A549 (cell line): ENCODE results near the gene LRRC46. TPM values are rescaled to one million over a fixed set of nuclear protein-coding genes. Genes with fewer than 3 reads are reported as not detected.

Experiments
- ATAC-seq, 2 experiments: fragments of 200-7000 bp in 1 of 2; fragments of >200 bp in 1 of 2; cut with Nextera tagmentation in 1 of 2; cut with Tn5 transposase in 1 of 2; 3 replicates each; pipeline versions ENCODE4 v1.8.0 to v1.9.1; 2018 to 2020; ENCODE audit warnings: mild to moderate bottlenecking in 1 of 2, moderate library complexity in 1 of 2
- CTCF ChIA-PET: fragments of 300-600 bp; sonication (Branson Sonifier 250); formaldehyde crosslinking; extraction: SDS; loops from one replicate; lab custom pipeline; 2021; ENCODE audit warnings: antibody characterized with exemption, inconsistent platforms; lab: Yijun Ruan, JAX
- POLR2A ChIA-PET: fragments of 350-600 bp; formaldehyde crosslinking; extraction: SDS; loops from one replicate; lab custom pipeline; 2021; ENCODE audit warnings: antibody characterized with exemption, inconsistent platforms; lab: Yijun Ruan, JAX
- DNase-seq, 2 experiments: peaks; one replicate each; pipeline versions ENCODE4 v3.0.0 to v3.0.0-alpha.2; 2011 to 2016; ENCODE audit warnings: low read depth in 1 of 2, low spot score in 1 of 2
- FAIRE-seq: peaks from 2 replicates; lab custom pipeline; 2011; peaks lifted over from hg19 to GRCh38; lab: Jason Lieb, UNC
- H3K27ac ChIP-seq, 2 experiments: fragments of >200 bp; sonication (Bioruptor Twin); formaldehyde crosslinking; 3 replicates each; pipeline ENCODE4 v1.5.1; 2016 to 2017
- H3K4me1 ChIP-seq: fragments of >200 bp; sonication (Bioruptor Twin); formaldehyde crosslinking; 3 replicates; pipeline ENCODE4 v1.6.1; 2016
- H3K4me2 ChIP-seq: fragments of >200 bp; sonication (Bioruptor Twin); formaldehyde crosslinking; 3 replicates; pipeline ENCODE4 v1.6.1; 2016
- H3K4me3 ChIP-seq: fragments of >200 bp; sonication (Bioruptor Twin); formaldehyde crosslinking; 3 replicates; pipeline ENCODE4 v1.5.1; 2016
- H3K9me3 ChIP-seq: fragments of >200 bp; sonication (Bioruptor Twin); formaldehyde crosslinking; 3 replicates; pipeline ENCODE4 v1.6.1; 2016
- ATOH8 ChIP-seq: fragments of 250-450 bp; sonication (Bioruptor Pico); IDR thresholded peaks from 2 replicates; pipeline ENCODE4 v1.5.0; 2020; ENCODE audit warnings: low read depth, mild to moderate bottlenecking, moderate library complexity
- BCL3 ChIP-seq: fragments of >200 bp; sonication (Bioruptor Twin); formaldehyde crosslinking; IDR thresholded peaks from 3 replicates; pipeline ENCODE4 v1.6.1; 2016
- CEBPB ChIP-seq, 2 experiments: fragments of >200 bp in 1 of 2; sonication (Bioruptor Twin) in 1 of 2; formaldehyde crosslinking in 1 of 2; IDR thresholded peaks; 2 replicates each; pipeline ENCODE4 v1.6.1; 2012 to 2016
- CHD2 ChIP-seq: fragments of 150-350 bp; IDR thresholded peaks from 2 replicates; pipeline ENCODE4 v1.6.1; 2014; ENCODE audit warnings: low read length; ENCODE audit not compliant: partially characterized antibody
- CHD4 ChIP-seq: fragments of 200-600 bp; sonication (generic); IDR thresholded peaks from 2 replicates; pipeline ENCODE4 v1.6.1; 2016; ENCODE audit warnings: antibody characterized with exemption, mild to moderate bottlenecking, borderline replicate concordance
- CTCF ChIP-seq: fragments of >200 bp; sonication (Bioruptor Twin); formaldehyde crosslinking; IDR thresholded peaks from 3 replicates; pipeline ENCODE4 v1.5.1; 2016
- EHF ChIP-seq: fragments of 250-450 bp; sonication (Bioruptor Pico); IDR thresholded peaks from 2 replicates; pipeline ENCODE4 v1.5.0; 2020; ENCODE audit warnings: mild to moderate bottlenecking
- EP300 ChIP-seq, 2 experiments: fragments of >200 bp; sonication (Bioruptor Twin); formaldehyde crosslinking; IDR thresholded peaks; 2 replicates in 1 of 2; 3 replicates in 1 of 2; pipeline ENCODE4 v1.6.1; 2016 to 2017
- ESRRA ChIP-seq: fragments of 150-350 bp; IDR thresholded peaks from 2 replicates; pipeline ENCODE4 v1.6.1; 2014; ENCODE audit warnings: mild to moderate bottlenecking, low read length, borderline replicate concordance
- FOSB ChIP-seq: fragments of 250-450 bp; sonication (Bioruptor Pico); IDR thresholded peaks from 2 replicates; pipeline ENCODE4 v1.5.0; 2020; ENCODE audit warnings: mild to moderate bottlenecking, moderate library complexity
- GATA3 ChIP-seq: IDR thresholded peaks from 2 replicates; pipeline ENCODE4 v1.6.1; 2012; ENCODE audit warnings: borderline replicate concordance
- HES2 ChIP-seq: fragments of >200 bp; sonication (Bioruptor Twin); formaldehyde crosslinking; IDR thresholded peaks from 2 replicates; pipeline ENCODE4 v1.6.1; 2016
- MAFK ChIP-seq: fragments of 450-650 bp; IDR thresholded peaks from 2 replicates; pipeline ENCODE4 v1.6.1; 2014; ENCODE audit not compliant: partially characterized antibody
- PHF8 ChIP-seq: fragments of 200-600 bp; sonication (generic); IDR thresholded peaks from 2 replicates; pipeline ENCODE4 v1.6.1; 2016; ENCODE audit warnings: low read depth, mild to moderate bottlenecking, antibody characterized with exemption, moderate library complexity, borderline replicate concordance
- POLR2A ChIP-seq: IDR thresholded peaks from 2 replicates; pipeline ENCODE4 v1.6.1; 2012; ENCODE audit warnings: mild to moderate bottlenecking, low read length
- RARB ChIP-seq: fragments of 250-450 bp; sonication (Bioruptor Pico); IDR thresholded peaks from 2 replicates; pipeline ENCODE4 v1.8.0; 2021; ENCODE audit warnings: mild to moderate bottlenecking, moderate library complexity
- REST ChIP-seq: fragments of 200-600 bp; sonication (generic); IDR thresholded peaks from 2 replicates; pipeline ENCODE4 v1.6.1; 2016; ENCODE audit warnings: antibody characterized with exemption, mild to moderate bottlenecking, moderate library complexity
- RFX5 ChIP-seq: fragments of 450-650 bp; IDR thresholded peaks from 2 replicates; pipeline ENCODE4 v1.7.1; 2014; ENCODE audit warnings: antibody characterized with exemption, mild to moderate bottlenecking, moderate library complexity
- SMC3 ChIP-seq: fragments of >200 bp; sonication (Bioruptor Twin); formaldehyde crosslinking; IDR thresholded peaks from 3 replicates; pipeline ENCODE4 v1.6.1; 2018; ENCODE audit warnings: inconsistent platforms
- TFCP2L1 ChIP-seq: fragments of 250-450 bp; sonication (Bioruptor Pico); IDR thresholded peaks from 2 replicates; pipeline ENCODE4 v1.5.0; 2021; ENCODE audit warnings: mild to moderate bottlenecking
- TP53 ChIP-seq: fragments of 250-450 bp; sonication (Bioruptor Pico); IDR thresholded peaks from 2 replicates; pipeline ENCODE4 v1.5.0; 2021; ENCODE audit warnings: mild to moderate bottlenecking, moderate library complexity
- USF2 ChIP-seq: fragments of 450-650 bp; IDR thresholded peaks from 2 replicates; pipeline ENCODE4 v1.6.1; 2014; ENCODE audit warnings: antibody characterized with exemption
- ZNF302 ChIP-seq: fragments of 250-450 bp; sonication (Bioruptor Pico); IDR thresholded peaks from 2 replicates; pipeline ENCODE4 v1.9.0; 2021; ENCODE audit warnings: inconsistent platforms, mild to moderate bottlenecking, moderate library complexity
- WGBS: methylation state at CpG from one replicate; pipeline ENCODE4 v1.1.6; 2017; ENCODE audit errors: missing lambda C conversion rate; 5-methylcytosine and 5-hydroxymethylcytosine counted together
- polyA plus RNA-seq, 4 experiments: library from polyadenylated mRNA; depleted of rRNA in 3 of 4; stranded (reverse); fragments of >200 nt; fragmentation: RNase III in 1 of 4; extraction: RNeasy Plus Mini Kit Qiagen cat#74134 plus additional on column Dnase treatment in 1 of 4; gene quantifications; 2 replicates in 3 of 4; 3 replicates in 1 of 4; pipeline ENCODE4 v1.2.3, GENCODE V29; 2011 to 2017

The LRRC46 gene
- polyA plus RNA-seq, 2 of the 4 experiments (the other 2 are of a cell fraction), result 2.7 to 3.0 TPM

- TF ChIP-seq RARB, result no peak
- no peak for TF ChIP-seq ATOH8
- peak; percentile 27; the same call in 2 of the 3 replicates for TF ChIP-seq CTCF
- no peak for TF ChIP-seq ESRRA
- peak; percentile 30; the same call in 1 of the 3 replicates for TF ChIP-seq SMC3
- TF ChIP-seq CHD2, result no peak
- TF ChIP-seq POLR2A, result peak; percentile 74
- TF ChIP-seq GATA3, result no peak; the same call in 1 of the 2 replicates
- TF ChIP-seq EHF, result no peak
- no peak for TF ChIP-seq BCL3
These were observed 19.5 kb downstream of the LRRC46 start, which contains the start of gene SP6 (continued) for GRCh38 chr17:47850692-47851573.

- no peak for FAIRE-seq
- H3K4me2 ChIP-seq, result peak overlapping the region; percentile 93
- ChIA-PET CTCF (interaction anchor here (0.6 to 36.3 kb wide), 7 partner anchors 6 to 624 kb away, joined by 3 to 1860 read pairs (median 225); partner anchors contain the start of genes SCRN2, SP2 and SP6), POLR2A (interaction anchor here (1.8 to 3.6 kb wide), 2 partner anchors 44 to 90 kb away, joined by 5 to 18 read pairs; partner anchors contain the start of genes PNPO and SP2)
- peak overlapping the region in 1 of 2 experiments; percentile 91; a peak in 3 of 6 replicates for H3K27ac ChIP-seq
- 95% methylated on average over 11 of the region's 11 CpGs for WGBS
- H3K9me3 ChIP-seq, result no peaks in the 10 kb centered on the region
- no peak for ATAC-seq
- TF ChIP-seq CEBPB (IDR thresholded peaks at IDR 0.05), result no peak
- TF ChIP-seq REST, result no peak
- no peak for TF ChIP-seq USF2
- TF ChIP-seq RFX5, result no peak
- TF ChIP-seq HES2, result no peak
- no peak for TF ChIP-seq TP53 (CRISPR knock-in tag)
- TF ChIP-seq ZNF302 (CRISPR knock-in tag), result no peak
- TF ChIP-seq BCL3, result no peak
- no peak for TF ChIP-seq CHD4
- TF ChIP-seq EP300 (IDR thresholded peaks at IDR 0.05), result no peak
- TF ChIP-seq FOSB (CRISPR knock-in tag), result no peak
- TF ChIP-seq MAFK, result no peak
- TF ChIP-seq CTCF, result no peak
- TF ChIP-seq TFCP2L1 (CRISPR knock-in tag), result no peak
- TF ChIP-seq GATA3, result no peak
- no peak for TF ChIP-seq PHF8
- TF ChIP-seq CHD2, result no peak
- no peak overlapping the region for H3K4me3 ChIP-seq
- DNase-seq, result no peak
- peaks cover 16% of the 10 kb centered on the region for H3K4me1 ChIP-seq
These were observed 20.3 kb downstream of the LRRC46 start for GRCh38 chr17:47851764-47852112.
